Glomerular visceral epithelial cell (primary cell): ENCODE results near the gene TCOF1.
A peak's percentile ranks its signal among the peaks of the same experiment; 100 is the strongest.
"Not testable (repeated sequence)": the region's sequence is repeated elsewhere in the genome, so short reads cannot be mapped to it uniquely, and the experiment has no call there.

Source experiments
- DNase-seq: peaks from one replicate; pipeline ENCODE4 v3.0.0-alpha.2; 2016; ENCODE audit errors: extremely low spot score

The TCOF1 gene

GRCh38 chr5:150404121-150404520, 46.6 kb downstream of the TCOF1 start:
- DNase-seq, result no peak

GRCh38 chr5:150404535-150404934, 47.0 kb downstream of the TCOF1 start:
- no peak for DNase-seq

GRCh38 chr5:150404941-150405816, 47.7 kb downstream of the TCOF1 start:
- DNase-seq, result no peak

DNA sequence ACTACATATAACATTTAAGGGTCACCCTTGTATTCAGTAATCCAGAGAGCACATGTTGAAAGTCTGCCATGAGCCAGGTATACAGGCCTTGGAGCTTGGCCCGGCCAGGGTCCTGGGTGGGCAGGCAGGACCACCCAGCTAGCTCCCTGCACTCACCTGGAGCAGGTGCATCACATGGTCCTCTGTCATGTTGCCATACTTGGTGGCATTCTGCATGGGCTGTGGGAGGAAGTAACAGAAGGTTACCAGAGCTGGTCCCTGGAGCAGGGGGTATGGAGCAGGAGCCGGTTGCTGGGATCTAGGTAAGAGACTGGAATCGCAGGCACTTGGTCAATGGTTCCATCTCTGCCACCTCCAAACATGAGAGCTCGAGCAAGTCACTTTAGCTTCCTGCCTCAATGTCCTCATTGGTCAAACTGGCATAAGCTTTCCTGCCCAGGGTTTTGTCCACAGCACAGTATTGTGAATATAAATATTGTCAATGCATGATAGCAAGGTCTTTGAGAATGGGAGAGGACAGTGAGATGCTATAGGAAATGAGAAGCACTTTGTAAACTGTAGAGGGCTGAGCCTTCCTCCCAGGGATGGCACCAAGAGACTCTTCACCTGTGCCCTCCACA, 48.7 kb downstream of the TCOF1 start:
- no peak for DNase-seq

DNA sequence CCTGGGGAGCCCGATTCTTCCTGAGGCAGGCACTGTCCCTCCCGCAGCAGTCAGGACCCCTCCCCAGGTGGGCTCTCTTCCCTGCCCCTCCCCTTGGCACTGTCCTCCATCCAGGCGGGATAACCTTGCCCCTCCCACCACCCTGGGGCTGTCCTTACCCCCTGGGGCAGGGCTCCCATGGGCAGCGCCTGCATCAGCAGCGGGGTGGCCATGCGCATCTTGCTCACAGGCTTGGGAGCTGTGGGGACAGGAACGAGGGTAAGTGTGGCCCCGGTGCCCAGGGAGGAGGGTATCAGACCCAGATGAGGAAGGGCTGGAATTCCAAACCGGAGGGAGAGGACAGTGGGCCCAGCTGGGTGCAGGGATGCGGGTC, 49.2 kb downstream of the TCOF1 start:
- no peak for DNase-seq

GRCh38 chr5:150407096-150407720, 49.7 kb downstream of the TCOF1 start:
- no peak for DNase-seq

- no peak for DNase-seq
Measured at GRCh38 chr5:150408231-150408943, 50.9 kb downstream of the TCOF1 start.

GRCh38 chr5:150409638-150410523, 52.4 kb downstream of the TCOF1 start:
- peak; percentile 85 for DNase-seq

DNA sequence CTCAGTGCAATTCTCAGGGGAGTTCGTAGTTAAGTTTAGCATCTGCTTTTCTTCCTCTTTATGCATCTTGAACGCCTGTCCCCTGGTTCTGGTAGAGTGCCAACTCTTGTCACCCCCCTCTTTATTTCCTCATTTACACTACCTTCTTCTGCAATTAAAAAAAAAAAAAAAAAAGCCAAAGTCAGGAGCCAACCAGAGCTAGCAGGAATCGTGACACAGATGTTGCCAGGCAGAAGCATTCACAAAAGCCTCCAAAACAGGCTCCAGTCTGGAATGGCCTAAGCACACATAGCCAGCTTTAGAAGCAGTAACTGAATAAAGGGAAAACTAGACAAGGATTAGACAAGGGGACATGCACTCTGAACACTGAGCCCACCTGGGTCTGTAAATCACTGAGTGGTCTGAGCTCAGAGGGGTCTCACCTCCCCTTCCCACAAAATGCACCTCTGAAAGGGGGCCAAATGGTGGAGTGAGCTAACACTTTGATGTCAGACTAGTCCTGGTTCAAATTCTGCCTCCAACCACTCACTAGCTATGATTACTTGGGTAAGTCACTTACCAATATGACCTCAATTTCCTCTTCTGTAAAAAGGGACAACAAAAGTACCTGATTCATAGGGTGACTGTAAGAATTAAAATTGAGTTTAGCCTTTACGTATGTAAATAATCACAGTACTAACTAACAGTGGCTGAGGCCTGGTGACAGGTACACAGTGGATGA, 53.2 kb downstream of the TCOF1 start:
- DNase-seq, result peak; percentile 73

- peak; percentile 53 for DNase-seq
Measured at GRCh38 chr5:150411245-150411979, 53.9 kb downstream of the TCOF1 start.

- peak; percentile 96 for DNase-seq
Measured at GRCh38 chr5:150412319-150413175, 55.0 kb downstream of the TCOF1 start, which contains the start of gene CD74. Gene CD74, minus strand, starts transcription at chr5:150412910. Its CDS starts 161 bp downstream, at chr5:150412749.

- no peak for DNase-seq
Measured at GRCh38 chr5:150413176-150413901, 55.8 kb downstream of the TCOF1 start.

GRCh38 chr5:150413902-150414790, 56.6 kb downstream of the TCOF1 start:
- DNase-seq, result not testable (repeated sequence)

GRCh38 chr5:150419630-150420270, 62.3 kb downstream of the TCOF1 start:
- DNase-seq, result peak; percentile 43

- no peak for DNase-seq
Measured at GRCh38 chr5:150422075-150422474, 64.6 kb downstream of the TCOF1 start.

DNA sequence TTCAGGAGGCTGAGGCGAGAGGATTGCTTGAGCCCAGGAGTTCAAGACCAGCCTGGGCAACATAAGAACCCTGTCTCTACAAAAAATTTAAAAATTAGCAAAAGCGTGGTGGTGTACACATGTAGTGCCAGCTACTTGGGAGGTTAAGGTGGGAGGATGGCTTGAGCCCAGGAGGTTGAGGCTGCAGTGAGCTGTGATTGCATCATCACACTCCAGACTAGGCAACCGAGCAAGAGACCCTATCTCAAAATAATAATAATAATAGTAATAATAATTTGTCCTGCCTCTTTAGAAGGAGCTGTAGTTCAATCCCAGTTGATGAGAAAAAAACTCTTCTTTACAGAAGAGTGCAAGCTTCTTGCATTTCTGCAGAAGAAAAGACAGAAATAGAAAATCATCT, 65.3 kb downstream of the TCOF1 start:
- no peak for DNase-seq
